Uterus (tissue), 4 donors: ENCODE results near the gene TIMM44. TPM values are rescaled to one million over a fixed set of nuclear protein-coding genes. Genes with fewer than 3 reads are reported as not detected.

ENCODE experiments used
- DNase-seq, 2 donors: peaks; one replicate each; pipeline ENCODE4 v3.0.0-alpha.2; 2019 to 2020
- H3K27ac ChIP-seq, 2 donors: fragments of 200-600 bp; sonication (generic); 1 replicate in 1 of 2; 2 replicates in 1 of 2; pipeline ENCODE4 v1.5.1; 2016 to 2018
- H3K27me3 ChIP-seq, 2 donors: fragments of 200-600 bp; sonication (generic); one replicate each; pipeline ENCODE4 v1.5.1; 2018 to 2019; ENCODE audit warnings: control low read depth in 1 of 2
- H3K36me3 ChIP-seq, 2 donors: fragments of 200-600 bp; sonication (generic); one replicate each; pipeline ENCODE4 v1.5.1; 2019; ENCODE audit warnings: control low read depth in 1 of 2
- H3K4me1 ChIP-seq, 2 donors: fragments of 200-600 bp; sonication (generic); one replicate each; pipeline ENCODE4 v1.5.1; 2018 to 2019; ENCODE audit warnings: control low read depth in 1 of 2
- H3K4me3 ChIP-seq, 2 donors: fragments of 200-600 bp; sonication (generic); 1 replicate in 1 of 2; 2 replicates in 1 of 2; pipeline ENCODE4 v1.5.1; 2018 to 2019; ENCODE audit warnings: mild to moderate bottlenecking in 1 of 2
- H3K9me3 ChIP-seq, 2 donors: fragments of 200-600 bp; sonication (generic); one replicate each; pipeline ENCODE4 v1.5.1; 2019; ENCODE audit warnings: control low read depth in 1 of 2
- POLR2A ChIP-seq, 2 donors: fragments of 450-650 bp; IDR thresholded peaks; one replicate each; pipeline ENCODE4 v1.6.1; 2016; ENCODE audit warnings: antibody characterized with exemption in 2 of 2, mild to moderate bottlenecking in 1 of 2, moderate library complexity in 1 of 2
- intact Hi-C: fragments of 100-400 bp; cut with DNase I; formaldehyde crosslinking; loops from one replicate; pipeline ENCODE4 v1.15.1; 2023; ENCODE audit warnings: low total_unique reads
- total RNA-seq, 4 donors: library from RNA; depleted of rRNA in 3 of 4; stranded (reverse); fragments of >200 nt in 3 of 4; gene quantifications; one replicate each; pipeline versions ENCODE4 v1.1.0 to v1.2.4, GENCODE V29; 2014 to 2023
- TF ChIP-seq, protein P1 (sequence below), 4 experiments: fragments of 200-600 bp in 2 of 4; fragments of 450-650 bp in 2 of 4; sonication (generic) in 2 of 4; IDR thresholded peaks; one replicate each; pipeline ENCODE4 v1.5.1; 2016 to 2019; ENCODE audit warnings: antibody characterized with exemption in 4 of 4, mild to moderate bottlenecking in 2 of 4, moderate library complexity in 1 of 4
- donor health status: DM: yes; HTN: yes; CAD: no.

The TIMM44 gene
- total RNA-seq, 4 donors from 2014 or later: 41.1 to 117 (median 62.9) TPM

DNA sequence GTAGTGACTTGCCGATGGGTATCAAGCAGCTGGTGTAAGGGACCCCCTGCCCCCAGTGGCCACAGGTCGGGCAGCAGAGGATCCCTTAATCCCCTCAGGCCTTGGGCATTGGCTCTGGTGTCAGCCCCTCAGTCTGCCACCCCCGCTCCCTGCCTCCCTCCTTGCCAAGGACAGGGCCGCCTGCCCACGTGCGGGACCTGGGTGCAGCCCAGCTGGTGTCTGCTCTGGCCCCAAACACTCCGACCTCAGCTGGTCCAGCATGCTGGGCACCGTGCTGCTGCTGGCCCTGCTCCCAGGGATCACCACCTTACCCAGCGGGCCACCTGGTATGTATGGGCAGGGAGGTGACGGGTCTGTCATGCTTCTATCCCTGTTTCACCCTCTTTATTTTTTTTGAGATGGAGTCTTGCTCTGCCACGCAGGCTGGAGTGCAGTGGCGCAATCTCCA, 28.8 kb downstream of the TIMM44 start, which contains the start of gene TGFBR3L:
Gene TGFBR3L (plus strand): TSS at position 233 of the 448 bp plus-strand sequence.
- peak in 1 of 2 donors; percentile 14 for DNase-seq
- peaks cover 6 to 7% of the 10 kb centered on the region in 2 donors for H3K27me3 ChIP-seq
- peaks cover 0 to 23% of the 10 kb centered on the region in 2 donors for H3K4me1 ChIP-seq
- no peaks in the 10 kb centered on the region for H3K9me3 ChIP-seq
- no peaks in the 10 kb centered on the region for H3K36me3 ChIP-seq
- TF ChIP-seq POLR2A (IDR thresholded peaks at IDR 0.05): no peak
- TF ChIP-seq, protein P1, sequence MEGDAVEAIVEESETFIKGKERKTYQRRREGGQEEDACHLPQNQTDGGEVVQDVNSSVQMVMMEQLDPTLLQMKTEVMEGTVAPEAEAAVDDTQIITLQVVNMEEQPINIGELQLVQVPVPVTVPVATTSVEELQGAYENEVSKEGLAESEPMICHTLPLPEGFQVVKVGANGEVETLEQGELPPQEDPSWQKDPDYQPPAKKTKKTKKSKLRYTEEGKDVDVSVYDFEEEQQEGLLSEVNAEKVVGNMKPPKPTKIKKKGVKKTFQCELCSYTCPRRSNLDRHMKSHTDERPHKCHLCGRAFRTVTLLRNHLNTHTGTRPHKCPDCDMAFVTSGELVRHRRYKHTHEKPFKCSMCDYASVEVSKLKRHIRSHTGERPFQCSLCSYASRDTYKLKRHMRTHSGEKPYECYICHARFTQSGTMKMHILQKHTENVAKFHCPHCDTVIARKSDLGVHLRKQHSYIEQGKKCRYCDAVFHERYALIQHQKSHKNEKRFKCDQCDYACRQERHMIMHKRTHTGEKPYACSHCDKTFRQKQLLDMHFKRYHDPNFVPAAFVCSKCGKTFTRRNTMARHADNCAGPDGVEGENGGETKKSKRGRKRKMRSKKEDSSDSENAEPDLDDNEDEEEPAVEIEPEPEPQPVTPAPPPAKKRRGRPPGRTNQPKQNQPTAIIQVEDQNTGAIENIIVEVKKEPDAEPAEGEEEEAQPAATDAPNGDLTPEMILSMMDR (IDR thresholded peaks at IDR 0.05): no peak
- no peak within 1 kb of the TSS for H3K27ac ChIP-seq
- intact Hi-C loops: no loop called here
- H3K4me3 ChIP-seq: no peak within 1 kb of the TSS

DNA sequence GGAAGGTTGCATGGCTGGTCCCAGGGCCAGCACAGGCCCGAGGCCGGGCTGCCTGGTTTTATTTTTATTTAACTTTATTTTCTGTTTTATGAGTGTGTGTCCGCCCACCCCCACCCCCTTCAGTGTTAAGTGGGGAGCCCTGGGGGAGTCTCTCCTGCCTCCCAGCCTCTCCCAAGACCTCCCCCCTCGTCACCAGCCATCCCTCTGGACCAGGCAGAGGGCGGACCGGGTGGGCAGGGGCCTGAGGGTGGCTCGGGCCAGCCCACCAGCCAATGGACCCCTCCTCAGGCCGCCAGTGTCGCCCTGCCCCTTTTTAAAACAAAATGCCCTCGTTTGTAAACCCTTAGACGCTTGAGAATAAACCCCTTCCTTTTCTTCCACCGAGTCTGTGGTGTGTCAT, 29.4 kb downstream of the TIMM44 start:
- Histone ChIP-seq H3K27ac (no peak overlapping the region), H3K36me3 (no peaks in the 10 kb centered on the region), H3K9me3 (no peaks in the 10 kb centered on the region), H3K4me3 (no peak overlapping the region), H3K27me3 (peaks cover 6 to 7% of the 10 kb centered on the region in 2 donors), H3K4me1 (peaks cover 0 to 23% of the 10 kb centered on the region in 2 donors)
- intact Hi-C loops: no loop called here
- no peak for DNase-seq
- no peak for TF ChIP-seq POLR2A (IDR thresholded peaks at IDR 0.05)
- TF ChIP-seq, protein P1 (IDR thresholded peaks at IDR 0.05): no peak

DNA sequence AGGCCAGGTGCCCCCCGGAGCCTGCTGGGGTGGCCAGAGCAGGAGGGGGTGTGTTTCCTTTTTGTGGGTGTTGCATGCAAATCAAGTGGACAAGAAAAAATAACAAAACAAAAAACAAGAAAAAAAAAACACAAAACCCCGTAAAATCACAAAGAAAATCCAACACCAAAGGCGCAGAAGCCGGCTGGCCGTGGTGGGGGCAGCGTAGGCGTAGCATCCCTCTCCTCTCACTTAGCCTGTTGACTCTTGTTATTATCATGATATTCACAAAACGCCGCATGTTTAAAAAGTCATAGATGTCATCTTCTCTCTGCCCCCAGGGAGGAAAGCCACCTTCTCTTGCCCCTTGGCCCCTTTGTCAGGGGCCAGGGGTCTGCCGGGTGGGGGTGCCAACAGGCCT, 29.8 kb downstream of the TIMM44 start:
- no peak for TF ChIP-seq POLR2A (IDR thresholded peaks at IDR 0.05)
- TF ChIP-seq, protein P1 (IDR thresholded peaks at IDR 0.05): no peak
- Histone ChIP-seq H3K9me3 (no peaks in the 10 kb centered on the region), H3K36me3 (no peaks in the 10 kb centered on the region), H3K27ac (no peak overlapping the region), H3K4me3 (no peak overlapping the region), H3K27me3 (peaks cover 6 to 7% of the 10 kb centered on the region in 2 donors), H3K4me1 (peaks cover 0 to 23% of the 10 kb centered on the region in 2 donors)
- intact Hi-C loops: no loop called here
- DNase-seq: no peak

DNA sequence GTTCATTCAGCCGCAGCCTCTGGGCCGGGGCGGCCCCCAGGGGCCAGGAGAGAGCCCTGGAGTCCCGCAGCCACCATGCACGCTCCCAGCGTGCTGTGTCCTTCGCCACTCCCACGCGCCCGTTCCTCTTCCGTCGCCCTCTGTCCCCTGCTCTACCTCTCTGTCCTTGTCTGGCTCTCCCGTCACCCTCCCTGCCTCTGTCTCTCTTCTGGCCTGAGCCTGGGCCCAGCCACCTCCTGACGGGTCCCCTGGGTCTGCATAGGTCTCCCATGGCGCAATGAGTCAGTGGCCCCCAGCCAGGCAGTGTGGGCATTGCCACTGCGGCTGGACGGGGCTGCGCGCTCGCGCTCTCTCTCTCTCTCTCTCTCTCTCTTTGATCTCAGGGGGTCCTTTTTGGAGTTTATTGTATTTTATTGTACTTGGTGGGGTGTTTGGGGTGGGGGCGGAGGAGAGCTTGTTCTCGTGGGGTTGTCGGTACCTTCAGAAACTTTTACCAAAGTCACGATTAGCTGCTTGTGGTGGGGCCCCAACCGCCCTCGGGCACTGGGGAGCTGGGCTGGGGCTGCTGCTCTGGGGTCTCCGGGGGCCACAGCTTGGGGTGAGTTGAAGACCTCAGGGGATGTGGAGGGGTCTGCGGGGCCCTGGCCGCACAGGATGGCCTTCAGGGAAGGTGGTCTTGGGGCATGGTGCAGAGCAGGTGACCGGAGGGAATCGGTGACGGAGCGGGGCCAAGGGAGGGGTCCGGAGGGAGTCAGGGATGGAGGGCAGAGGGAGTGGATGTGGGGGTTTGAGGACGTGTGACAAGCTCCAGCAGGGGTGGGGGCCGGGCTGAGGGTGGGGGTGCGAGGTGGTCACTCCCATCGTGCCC, 30.5 kb downstream of the TIMM44 start:
- Histone ChIP-seq H3K4me1 (peaks cover 0 to 21% of the 10 kb centered on the region in 2 donors), H3K9me3 (no peaks in the 10 kb centered on the region), H3K36me3 (no peaks in the 10 kb centered on the region), H3K27me3 (peaks cover 6 to 7% of the 10 kb centered on the region in 2 donors), H3K4me3 (no peak overlapping the region), H3K27ac (no peak overlapping the region)
- TF ChIP-seq POLR2A (IDR thresholded peaks at IDR 0.05): no peak
- TF ChIP-seq, protein P1 (IDR thresholded peaks at IDR 0.05): no peak
- intact Hi-C loops: no loop called here
- peak in 1 of 2 donors; percentile 19 for DNase-seq

DNA sequence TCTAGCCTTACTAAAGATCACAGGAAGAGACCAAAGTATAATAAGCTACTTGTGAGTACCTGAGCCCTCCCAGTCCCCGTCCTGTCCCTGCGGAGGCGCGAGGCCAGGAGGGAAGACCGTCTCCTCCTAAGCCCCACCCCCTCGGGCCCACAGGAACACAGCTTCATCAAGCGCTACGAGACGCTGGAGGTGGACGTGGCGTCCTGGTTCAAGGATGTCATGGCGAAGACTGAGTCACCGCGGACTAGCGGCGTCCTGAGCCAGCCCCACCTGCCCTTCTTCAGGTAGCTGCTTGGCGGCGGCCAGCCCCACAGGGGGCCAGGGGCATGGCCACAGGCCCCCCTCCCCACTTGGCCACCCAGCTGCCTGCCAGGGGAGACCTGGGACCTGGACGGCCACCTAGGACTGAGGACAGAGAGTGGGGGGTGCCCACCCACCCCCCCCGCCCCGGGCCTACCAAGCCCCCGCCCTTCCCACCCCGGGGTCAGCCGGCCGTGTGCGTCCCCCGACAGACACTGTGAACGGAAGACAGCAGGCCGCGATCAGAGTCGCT, 31.2 kb downstream of the TIMM44 start:
- TF ChIP-seq, protein P1 (IDR thresholded peaks at IDR 0.05): no peak
- TF ChIP-seq POLR2A (IDR thresholded peaks at IDR 0.05): no peak
- no peak overlapping the region for H3K4me3 ChIP-seq
- intact Hi-C loops: no loop called here
- no peaks in the 10 kb centered on the region for H3K9me3 ChIP-seq
- H3K27me3 ChIP-seq: peaks cover 6 to 7% of the 10 kb centered on the region in 2 donors
- H3K4me1 ChIP-seq: peaks cover 0 to 14% of the 10 kb centered on the region in 2 donors
- no peak overlapping the region for H3K27ac ChIP-seq
- peak in 1 of 2 donors; percentile 17 for DNase-seq
- no peaks in the 10 kb centered on the region for H3K36me3 ChIP-seq
